ENCODE results near the gene B3GNT5.

- TF ChIP-seq CTCF (IDR thresholded peaks at IDR 0.05) (no peak), POLR2A (IDR thresholded peaks at IDR 0.05) (no peak)
Measured at GRCh38 chr3:183284570-183284969, 31.5 kb downstream of the B3GNT5 start.

Measured in testis (tissue), 2 donors.